ENCODE data around the gene CES3.
"Not testable (repeated sequence)": the region's sequence is repeated elsewhere in the genome, so short reads cannot be mapped to it uniquely, and the experiment has no call there.

Gene CES3

DNA sequence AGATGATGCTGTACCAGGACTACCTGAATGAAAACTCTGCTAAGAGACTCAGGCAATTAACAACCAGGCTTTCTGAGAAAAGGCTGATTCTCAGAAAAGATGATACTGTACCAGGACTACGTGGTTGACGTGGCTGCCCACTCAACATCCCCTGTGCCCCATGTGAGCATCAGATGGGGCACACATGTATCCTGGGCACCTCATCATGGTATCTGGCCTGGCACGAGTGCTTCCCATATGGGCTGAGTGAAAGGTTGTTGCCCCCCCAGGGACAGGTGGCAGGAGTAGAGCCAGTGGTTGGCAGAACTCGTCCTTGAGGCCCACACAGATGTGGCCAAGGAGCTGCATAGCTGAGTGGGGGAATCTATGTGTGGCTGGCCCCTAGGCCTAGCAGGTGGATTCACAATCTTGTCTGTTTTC, 23.8 kb downstream of the CES3 start:
- H3K27ac ChIP-seq, result no peak overlapping the region
- no peak for TF ChIP-seq CTCF (IDR thresholded peaks at IDR 0.05)
- TF ChIP-seq ZFX (IDR thresholded peaks at IDR 0.05; ENCODE audit: borderline replicate concordance), result no peak

- TF ChIP-seq CTCF (IDR thresholded peaks at IDR 0.05) (no peak), ZFX (IDR thresholded peaks at IDR 0.05; ENCODE audit: borderline replicate concordance) (no peak)
- no peak overlapping the region for H3K27ac ChIP-seq
These were observed 25.5 kb downstream of the CES3 start for GRCh38 chr16:66986559-66986958.

GRCh38 chr16:66988197-66988788, 27.2 kb downstream of the CES3 start, which contains the start of gene CES4A:
CES4A (plus strand) TSS chr16:66988589; CDS start chr16:66988773, 184 bp downstream.
- no peak for TF ChIP-seq ZFX (IDR thresholded peaks at IDR 0.05; ENCODE audit: borderline replicate concordance)
- no peak for TF ChIP-seq CTCF (IDR thresholded peaks at IDR 0.05)
- no peak within 1 kb of the TSS; the same call in 1 of the 2 replicates for H3K27ac ChIP-seq

- no peak for TF ChIP-seq CTCF (IDR thresholded peaks at IDR 0.05)
- no peak for TF ChIP-seq ZFX (IDR thresholded peaks at IDR 0.05; ENCODE audit: borderline replicate concordance)
These were observed 30.5 kb downstream of the CES3 start for GRCh38 chr16:66991545-66992077.

GRCh38 chr16:66993558-66993957, 32.5 kb downstream of the CES3 start:
- H3K27ac ChIP-seq, result not testable (repeated sequence)

More at GRCh38 chr16:66991545-66992077, 30.5 kb downstream of the CES3 start:
- no peak overlapping the region for H3K27ac ChIP-seq

- TF ChIP-seq ZFX (IDR thresholded peaks at IDR 0.05; ENCODE audit: borderline replicate concordance), result no peak
- no peak for TF ChIP-seq CTCF (IDR thresholded peaks at IDR 0.05)
- H3K27ac ChIP-seq, result peak overlapping the region; percentile 45; the same call in 1 of the 2 replicates
These were observed 35.4 kb downstream of the CES3 start for GRCh38 chr16:66996324-66996982.

- TF ChIP-seq CTCF (IDR thresholded peaks at IDR 0.05) (no peak), ZFX (IDR thresholded peaks at IDR 0.05; ENCODE audit: borderline replicate concordance) (no peak)
- H3K27ac ChIP-seq, result peak overlapping the region; percentile 45; the same call in 1 of the 2 replicates
These were observed 35.9 kb downstream of the CES3 start for GRCh38 chr16:66996983-66997358.
